ENCODE data around the gene PDE6D. TPM values are rescaled to one million over a fixed set of nuclear protein-coding genes. Genes with fewer than 3 reads are reported as not detected.
A peak's percentile ranks its signal among the peaks of the same experiment; 100 is the strongest.

The PDE6D gene
- total and polyA plus RNA-seq, 2 of the 13 experiments (the other 11 are each of a cell fraction or from before 2014, with no cell fraction given) = 14.1 to 23.2 TPM

DNA sequence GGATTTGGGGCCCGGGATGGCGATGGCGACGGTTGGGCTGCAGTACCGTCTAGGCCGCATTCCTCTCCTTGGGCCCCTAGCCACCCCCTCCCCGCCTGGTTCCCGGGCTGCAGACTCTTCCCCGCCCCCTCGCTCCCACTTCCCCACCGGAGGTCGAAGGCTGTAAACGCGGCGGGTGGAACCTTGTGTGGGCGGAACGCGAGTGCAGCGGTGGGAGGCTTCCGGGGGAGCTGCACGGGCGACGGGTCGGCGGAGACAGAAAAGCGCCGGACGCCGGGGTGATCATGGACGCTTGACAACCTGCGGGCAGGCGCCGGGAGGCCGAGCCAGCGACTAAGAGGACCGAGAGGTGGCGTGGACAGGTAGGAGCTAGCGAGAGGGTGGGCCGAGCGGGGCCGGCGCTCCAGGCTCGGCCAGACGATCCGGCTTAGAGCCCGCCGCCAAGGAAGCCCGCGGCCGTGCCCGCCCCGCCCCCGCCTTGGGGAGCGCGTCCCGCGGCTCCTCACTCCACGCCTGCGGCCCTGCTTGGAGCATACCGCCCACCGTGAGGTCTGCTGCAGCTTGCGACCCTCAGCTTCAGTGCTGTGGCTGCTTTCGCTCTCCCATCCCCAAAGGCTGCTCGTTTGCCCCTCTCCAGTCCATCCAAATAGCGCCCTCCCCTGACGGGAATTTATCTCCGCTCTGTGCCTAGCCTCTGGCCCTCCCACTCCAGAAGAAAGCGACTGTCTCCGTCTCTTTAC is 5.3 kb upstream of the PDE6D start, which contains the start of gene COPS7B (continued):
- TF ChIP-seq REPIN1 (CRISPR knock-in tag; IDR thresholded peaks at IDR 0.05; ENCODE audit: borderline replicate concordance, low read depth) = peak; percentile 99
- TF ChIP-seq MIER3 (CRISPR knock-in tag; IDR thresholded peaks at IDR 0.05; ENCODE audit: borderline replicate concordance) = peak; percentile 97
- peak; percentile 70 for TF ChIP-seq FOSL2 (CRISPR knock-in tag; IDR thresholded peaks at IDR 0.05)
- TF ChIP-seq CREB1 (IDR thresholded peaks at IDR 0.05) = peak; percentile 78
- peak; percentile 73 for TF ChIP-seq CREB1 (CRISPR knock-in tag; IDR thresholded peaks at IDR 0.05)
- TF ChIP-seq ZNF260 (CRISPR knock-in tag; IDR thresholded peaks at IDR 0.05; ENCODE audit: borderline replicate concordance, low read depth) = no peak
- TF ChIP-seq NCOA5 (CRISPR knock-in tag; IDR thresholded peaks at IDR 0.05) = no peak
- TF ChIP-seq ZNF605 (CRISPR knock-in tag; IDR thresholded peaks at IDR 0.05) = 0 out of 2 replicates have a peak, but pooled peaks have one; percentile 72
- TF ChIP-seq ZNF160 (CRISPR knock-in tag; IDR thresholded peaks at IDR 0.05) = peak; percentile 96
- no peak; the same call in 1 of the 2 replicates for TF ChIP-seq FOXM1 (CRISPR knock-in tag; IDR thresholded peaks at IDR 0.05)
- peak; percentile 80 for TF ChIP-seq BCL6 (CRISPR knock-in tag; IDR thresholded peaks at IDR 0.05)
- TF ChIP-seq ZNF484 (CRISPR knock-in tag; IDR thresholded peaks at IDR 0.05; ENCODE audit: borderline replicate concordance, low read depth) = no peak
- TF ChIP-seq, protein P1, sequence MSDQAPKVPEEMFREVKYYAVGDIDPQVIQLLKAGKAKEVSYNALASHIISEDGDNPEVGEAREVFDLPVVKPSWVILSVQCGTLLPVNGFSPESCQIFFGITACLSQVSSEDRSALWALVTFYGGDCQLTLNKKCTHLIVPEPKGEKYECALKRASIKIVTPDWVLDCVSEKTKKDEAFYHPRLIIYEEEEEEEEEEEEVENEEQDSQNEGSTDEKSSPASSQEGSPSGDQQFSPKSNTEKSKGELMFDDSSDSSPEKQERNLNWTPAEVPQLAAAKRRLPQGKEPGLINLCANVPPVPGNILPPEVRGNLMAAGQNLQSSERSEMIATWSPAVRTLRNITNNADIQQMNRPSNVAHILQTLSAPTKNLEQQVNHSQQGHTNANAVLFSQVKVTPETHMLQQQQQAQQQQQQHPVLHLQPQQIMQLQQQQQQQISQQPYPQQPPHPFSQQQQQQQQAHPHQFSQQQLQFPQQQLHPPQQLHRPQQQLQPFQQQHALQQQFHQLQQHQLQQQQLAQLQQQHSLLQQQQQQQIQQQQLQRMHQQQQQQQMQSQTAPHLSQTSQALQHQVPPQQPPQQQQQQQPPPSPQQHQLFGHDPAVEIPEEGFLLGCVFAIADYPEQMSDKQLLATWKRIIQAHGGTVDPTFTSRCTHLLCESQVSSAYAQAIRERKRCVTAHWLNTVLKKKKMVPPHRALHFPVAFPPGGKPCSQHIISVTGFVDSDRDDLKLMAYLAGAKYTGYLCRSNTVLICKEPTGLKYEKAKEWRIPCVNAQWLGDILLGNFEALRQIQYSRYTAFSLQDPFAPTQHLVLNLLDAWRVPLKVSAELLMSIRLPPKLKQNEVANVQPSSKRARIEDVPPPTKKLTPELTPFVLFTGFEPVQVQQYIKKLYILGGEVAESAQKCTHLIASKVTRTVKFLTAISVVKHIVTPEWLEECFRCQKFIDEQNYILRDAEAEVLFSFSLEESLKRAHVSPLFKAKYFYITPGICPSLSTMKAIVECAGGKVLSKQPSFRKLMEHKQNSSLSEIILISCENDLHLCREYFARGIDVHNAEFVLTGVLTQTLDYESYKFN (CRISPR knock-in tag; conservative IDR thresholded peaks at IDR 0.05) = peak; percentile 73
- TF ChIP-seq, protein P2, sequence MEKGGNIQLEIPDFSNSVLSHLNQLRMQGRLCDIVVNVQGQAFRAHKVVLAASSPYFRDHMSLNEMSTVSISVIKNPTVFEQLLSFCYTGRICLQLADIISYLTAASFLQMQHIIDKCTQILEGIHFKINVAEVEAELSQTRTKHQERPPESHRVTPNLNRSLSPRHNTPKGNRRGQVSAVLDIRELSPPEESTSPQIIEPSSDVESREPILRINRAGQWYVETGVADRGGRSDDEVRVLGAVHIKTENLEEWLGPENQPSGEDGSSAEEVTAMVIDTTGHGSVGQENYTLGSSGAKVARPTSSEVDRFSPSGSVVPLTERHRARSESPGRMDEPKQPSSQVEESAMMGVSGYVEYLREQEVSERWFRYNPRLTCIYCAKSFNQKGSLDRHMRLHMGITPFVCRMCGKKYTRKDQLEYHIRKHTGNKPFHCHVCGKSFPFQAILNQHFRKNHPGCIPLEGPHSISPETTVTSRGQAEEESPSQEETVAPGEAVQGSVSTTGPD (CRISPR knock-in tag; IDR thresholded peaks at IDR 0.05) = no peak
- TF ChIP-seq, protein P3, sequence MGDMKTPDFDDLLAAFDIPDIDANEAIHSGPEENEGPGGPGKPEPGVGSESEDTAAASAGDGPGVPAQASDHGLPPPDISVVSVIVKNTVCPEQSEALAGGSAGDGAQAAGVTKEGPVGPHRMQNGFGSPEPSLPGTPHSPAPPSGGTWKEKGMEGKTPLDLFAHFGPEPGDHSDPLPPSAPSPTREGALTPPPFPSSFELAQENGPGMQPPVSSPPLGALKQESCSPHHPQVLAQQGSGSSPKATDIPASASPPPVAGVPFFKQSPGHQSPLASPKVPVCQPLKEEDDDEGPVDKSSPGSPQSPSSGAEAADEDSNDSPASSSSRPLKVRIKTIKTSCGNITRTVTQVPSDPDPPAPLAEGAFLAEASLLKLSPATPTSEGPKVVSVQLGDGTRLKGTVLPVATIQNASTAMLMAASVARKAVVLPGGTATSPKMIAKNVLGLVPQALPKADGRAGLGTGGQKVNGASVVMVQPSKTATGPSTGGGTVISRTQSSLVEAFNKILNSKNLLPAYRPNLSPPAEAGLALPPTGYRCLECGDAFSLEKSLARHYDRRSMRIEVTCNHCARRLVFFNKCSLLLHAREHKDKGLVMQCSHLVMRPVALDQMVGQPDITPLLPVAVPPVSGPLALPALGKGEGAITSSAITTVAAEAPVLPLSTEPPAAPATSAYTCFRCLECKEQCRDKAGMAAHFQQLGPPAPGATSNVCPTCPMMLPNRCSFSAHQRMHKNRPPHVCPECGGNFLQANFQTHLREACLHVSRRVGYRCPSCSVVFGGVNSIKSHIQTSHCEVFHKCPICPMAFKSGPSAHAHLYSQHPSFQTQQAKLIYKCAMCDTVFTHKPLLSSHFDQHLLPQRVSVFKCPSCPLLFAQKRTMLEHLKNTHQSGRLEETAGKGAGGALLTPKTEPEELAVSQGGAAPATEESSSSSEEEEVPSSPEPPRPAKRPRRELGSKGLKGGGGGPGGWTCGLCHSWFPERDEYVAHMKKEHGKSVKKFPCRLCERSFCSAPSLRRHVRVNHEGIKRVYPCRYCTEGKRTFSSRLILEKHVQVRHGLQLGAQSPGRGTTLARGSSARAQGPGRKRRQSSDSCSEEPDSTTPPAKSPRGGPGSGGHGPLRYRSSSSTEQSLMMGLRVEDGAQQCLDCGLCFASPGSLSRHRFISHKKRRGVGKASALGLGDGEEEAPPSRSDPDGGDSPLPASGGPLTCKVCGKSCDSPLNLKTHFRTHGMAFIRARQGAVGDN (CRISPR knock-in tag; IDR thresholded peaks at IDR 0.05) = peak; percentile 97
- peak; percentile 89 for TF ChIP-seq RXRB (CRISPR knock-in tag; IDR thresholded peaks at IDR 0.05; ENCODE audit: borderline replicate concordance)
- peak; percentile 96 for TF ChIP-seq NR2C2 (CRISPR knock-in tag; IDR thresholded peaks at IDR 0.05; ENCODE audit: borderline replicate concordance)
- TF ChIP-seq ZNF552 (CRISPR knock-in tag; IDR thresholded peaks at IDR 0.05; ENCODE audit: borderline replicate concordance) = peak; percentile 78; the same call in 1 of the 2 replicates
- peak; percentile 27; the same call in 1 of the 2 replicates for TF ChIP-seq GPN1 (CRISPR knock-in tag; IDR thresholded peaks at IDR 0.05; ENCODE audit: borderline replicate concordance)
